B cell (primary cell): ENCODE measurements around the gene RAPGEF1.

Source experiments
- EZH2 ChIP-seq: IDR thresholded peaks from 2 replicates; pipeline ENCODE4 v1.6.1; 2012; ENCODE audit warnings: borderline replicate concordance, low read depth, mild to moderate bottlenecking, moderate library complexity, low read length; ENCODE audit not compliant: insufficient read depth, poor library complexity, severe bottlenecking
- TF ChIP-seq, protein P1 (sequence below): fragments of 200-600 bp; IDR thresholded peaks from one replicate; pipeline ENCODE4 v1.8.0; 2022; ENCODE audit warnings: antibody characterized with exemption, mild to moderate bottlenecking

DNA sequence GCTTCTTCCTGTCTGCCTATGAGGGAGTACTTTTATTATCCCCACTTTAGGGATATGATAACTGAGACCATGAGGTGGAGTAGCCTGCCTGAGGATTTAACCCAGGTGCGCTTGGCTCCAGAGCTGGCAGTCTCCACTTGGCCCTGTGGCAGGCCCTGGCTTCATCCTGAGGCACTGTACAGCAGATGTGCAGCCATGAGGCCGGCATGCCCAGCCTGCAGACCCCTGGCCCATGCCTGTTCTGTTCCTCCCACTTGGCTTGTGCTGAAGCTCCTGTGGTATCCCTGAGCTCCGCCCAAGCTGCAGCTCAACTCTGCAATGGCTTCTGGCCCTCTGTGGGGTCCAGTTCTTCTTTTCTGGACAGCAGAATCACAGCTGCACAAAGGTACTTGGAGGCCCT is 31.8 kb upstream of the RAPGEF1 start:
- TF ChIP-seq, protein P1, sequence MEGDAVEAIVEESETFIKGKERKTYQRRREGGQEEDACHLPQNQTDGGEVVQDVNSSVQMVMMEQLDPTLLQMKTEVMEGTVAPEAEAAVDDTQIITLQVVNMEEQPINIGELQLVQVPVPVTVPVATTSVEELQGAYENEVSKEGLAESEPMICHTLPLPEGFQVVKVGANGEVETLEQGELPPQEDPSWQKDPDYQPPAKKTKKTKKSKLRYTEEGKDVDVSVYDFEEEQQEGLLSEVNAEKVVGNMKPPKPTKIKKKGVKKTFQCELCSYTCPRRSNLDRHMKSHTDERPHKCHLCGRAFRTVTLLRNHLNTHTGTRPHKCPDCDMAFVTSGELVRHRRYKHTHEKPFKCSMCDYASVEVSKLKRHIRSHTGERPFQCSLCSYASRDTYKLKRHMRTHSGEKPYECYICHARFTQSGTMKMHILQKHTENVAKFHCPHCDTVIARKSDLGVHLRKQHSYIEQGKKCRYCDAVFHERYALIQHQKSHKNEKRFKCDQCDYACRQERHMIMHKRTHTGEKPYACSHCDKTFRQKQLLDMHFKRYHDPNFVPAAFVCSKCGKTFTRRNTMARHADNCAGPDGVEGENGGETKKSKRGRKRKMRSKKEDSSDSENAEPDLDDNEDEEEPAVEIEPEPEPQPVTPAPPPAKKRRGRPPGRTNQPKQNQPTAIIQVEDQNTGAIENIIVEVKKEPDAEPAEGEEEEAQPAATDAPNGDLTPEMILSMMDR = no peak
- no peak for TF ChIP-seq EZH2
